Neural cell (in vitro differentiated cells): ENCODE data around the gene SPARCL1. TPM values are rescaled to one million over a fixed set of nuclear protein-coding genes. Genes with fewer than 3 reads are reported as not detected.

Experiments
- H2AFZ ChIP-seq: fragments of 200-600, 300-800 bp; sonication (generic), shearing (Covaris generic); 2 replicates; pipeline ENCODE4 v1.6.0; 2014; ENCODE audit warnings: low read depth, mild to moderate bottlenecking, antibody characterized with exemption, low read length, moderate library complexity
- H3F3A ChIP-seq: fragments of 200-600 bp; shearing (Covaris generic); 2 replicates; pipeline ENCODE4 v1.6.1; 2016; ENCODE audit warnings: mild to moderate bottlenecking, moderate library complexity, mixed read lengths, antibody characterized with exemption, low read length; ENCODE audit not compliant: insufficient read depth, poor library complexity, severe bottlenecking
- H3K27ac ChIP-seq: fragments of 200-600, 300-800 bp; sonication (generic), shearing (Covaris generic); 2 replicates; pipeline ENCODE4 v1.5.1; 2014; ENCODE audit warnings: mild to moderate bottlenecking, low read length, moderate library complexity
- H3K27me3 ChIP-seq: fragments of 300-800, 200-600 bp; sonication (generic), shearing (Covaris generic); 2 replicates; pipeline ENCODE4 v1.6.0; 2014; ENCODE audit warnings: mild to moderate bottlenecking, low read depth, low read length, moderate library complexity; ENCODE audit not compliant: insufficient read depth
- H3K36me3 ChIP-seq: fragments of 300-800, 200-600 bp; sonication (generic), shearing (Covaris generic); 2 replicates; pipeline ENCODE4 v1.5.1; 2014; ENCODE audit warnings: mild to moderate bottlenecking, antibody characterized with exemption, low read length, moderate library complexity; ENCODE audit not compliant: insufficient read depth
- H3K4me2 ChIP-seq: fragments of 300-800, 200-600 bp; sonication (generic), shearing (Covaris generic); 2 replicates; pipeline ENCODE4 v1.6.0; 2014; ENCODE audit warnings: mild to moderate bottlenecking, low read length
- H3K4me3 ChIP-seq: fragments of 300-800, 200-600 bp; sonication (generic), shearing (Covaris generic); 2 replicates; pipeline ENCODE4 v1.5.1; 2014; ENCODE audit warnings: mild to moderate bottlenecking, low read length, moderate library complexity
- H3K79me2 ChIP-seq: fragments of 200-600 bp; shearing (Covaris generic); replicated peaks from 2 replicates; pipeline ENCODE4 v1.6.0; 2014; ENCODE audit warnings: mild to moderate bottlenecking, low read length, moderate library complexity; ENCODE audit not compliant: insufficient read depth
- H3K9ac ChIP-seq: fragments of 300-800, 200-600 bp; sonication (generic), shearing (Covaris generic); 2 replicates; pipeline ENCODE4 v1.6.1; 2016; ENCODE audit warnings: mild to moderate bottlenecking, low read length, mixed read lengths
- H3K9me2 ChIP-seq: fragments of 200-600 bp; shearing (Covaris generic); 2 replicates; pipeline ENCODE4 v1.6.1; 2016; ENCODE audit warnings: mild to moderate bottlenecking, low read length, mixed read lengths; ENCODE audit not compliant: insufficient read depth
- H3K9me3 ChIP-seq: fragments of 200-600, 300-800 bp; sonication (generic), shearing (Covaris generic); 2 replicates; pipeline ENCODE4 v1.6.1; 2016; ENCODE audit warnings: mild to moderate bottlenecking, mixed run types, low read length, moderate library complexity, mixed read lengths
- H4K20me1 ChIP-seq: fragments of 200-600 bp; shearing (Covaris generic); 2 replicates; pipeline ENCODE4 v1.6.1; 2016; ENCODE audit warnings: mild to moderate bottlenecking, mixed run types; ENCODE audit not compliant: insufficient read depth
- CTCF ChIP-seq: fragments of 450-650 bp; IDR thresholded peaks from 2 replicates; pipeline ENCODE4 v1.5.1; 2014; ENCODE audit warnings: antibody characterized with exemption, mild to moderate bottlenecking, moderate library complexity; ENCODE audit not compliant: poor library complexity, severe bottlenecking
- EP300 ChIP-seq: fragments of 450-650 bp; conservative IDR thresholded peaks from 2 replicates; pipeline ENCODE4 v1.6.1; 2014; ENCODE audit warnings: antibody characterized with exemption, mild to moderate bottlenecking, moderate library complexity; ENCODE audit not compliant: poor library complexity, severe bottlenecking
- EZH2 ChIP-seq: fragments of 200-600, 300-800 bp; shearing (Covaris generic), sonication (generic); IDR thresholded peaks from 2 replicates; pipeline ENCODE4 v1.6.1; 2014; ENCODE audit warnings: antibody characterized with exemption, low read length, borderline replicate concordance, mild to moderate bottlenecking; ENCODE audit not compliant: insufficient read depth, poor library complexity, severe bottlenecking
- MXI1 ChIP-seq: fragments of 450-650 bp; conservative IDR thresholded peaks from 2 replicates; pipeline ENCODE4 v1.6.1; 2014; ENCODE audit warnings: antibody characterized with exemption, mild to moderate bottlenecking; ENCODE audit not compliant: poor library complexity, severe bottlenecking
- POLR2AphosphoS5 ChIP-seq: IDR thresholded peaks from 2 replicates; pipeline ENCODE4 v1.6.1; 2012
- RAD21 ChIP-seq: fragments of 450-650 bp; conservative IDR thresholded peaks from 2 replicates; pipeline ENCODE4 v1.6.1; 2014; ENCODE audit warnings: antibody characterized with exemption, mild to moderate bottlenecking, moderate library complexity
- REST ChIP-seq: IDR thresholded peaks from 2 replicates; pipeline ENCODE4 v1.6.1; 2012; ENCODE audit warnings: borderline replicate concordance
- SMC3 ChIP-seq: fragments of 450-650 bp; conservative IDR thresholded peaks from 2 replicates; pipeline ENCODE4 v1.6.1; 2014; ENCODE audit warnings: antibody characterized with exemption, mild to moderate bottlenecking, moderate library complexity; ENCODE audit not compliant: poor library complexity
- TAF1 ChIP-seq: IDR thresholded peaks from 2 replicates; pipeline ENCODE4 v1.6.1; 2012; ENCODE audit warnings: low read depth
- polyA plus RNA-seq: library from polyadenylated mRNA; depleted of rRNA; stranded (reverse); fragments of >200 nt; gene quantifications from 2 replicates; pipeline ENCODE4 v1.2.3, GENCODE V29; 2014

SPARCL1 gene
- polyA plus RNA-seq, 1 donor from 2014 or later, result 0.89 TPM

- Histone ChIP-seq H3K36me3 (no peaks in the 10 kb centered on the region), H3K9ac (no peak overlapping the region), H3K27me3 (no peaks in the 10 kb centered on the region), H3K79me2 (no peaks in the 10 kb centered on the region), H3F3A (no peaks in the 10 kb centered on the region), H3K9me3 (no peaks in the 10 kb centered on the region), H3K9me2 (no peaks in the 10 kb centered on the region), H4K20me1 (no peaks in the 10 kb centered on the region), H3K4me2 (no peak overlapping the region), H3K27ac (no peak overlapping the region), H2AFZ (no peak overlapping the region), H3K4me3 (no peak overlapping the region)
- TF ChIP-seq EP300 (no peak), MXI1 (no peak), RAD21 (no peak), EZH2 (no peak), CTCF (no peak), SMC3 (no peak), TAF1 (no peak), REST (no peak), POLR2AphosphoS5 (no peak)
These were observed 29.6 kb downstream of the SPARCL1 start for GRCh38 chr4:87499403-87500091.

DNA sequence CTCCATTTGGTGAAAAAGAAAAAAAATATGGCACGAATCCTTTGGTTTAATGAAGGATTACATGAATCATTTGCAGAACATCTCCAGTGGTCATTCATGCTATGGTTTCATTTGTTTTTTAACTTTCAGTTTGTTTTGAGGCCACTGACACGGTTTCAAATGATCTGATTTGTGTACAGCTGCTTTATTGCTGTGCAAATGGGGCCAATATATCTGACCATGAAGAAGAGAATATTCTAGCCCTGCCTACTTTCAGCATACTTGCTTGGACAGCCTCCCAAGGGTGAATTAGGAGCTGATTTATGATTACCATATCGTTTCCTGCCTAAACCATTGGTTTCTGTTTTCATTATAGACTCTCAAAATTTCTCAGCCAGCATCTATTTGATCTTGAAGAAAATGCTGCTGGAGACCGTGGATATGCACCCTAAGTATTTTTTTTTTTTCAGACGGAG is 30.7 kb downstream of the SPARCL1 start:
- Histone ChIP-seq H3K79me2 (no peaks in the 10 kb centered on the region), H4K20me1 (no peaks in the 10 kb centered on the region), H3F3A (no peaks in the 10 kb centered on the region), H3K27ac (no peak overlapping the region), H3K9ac (no peak overlapping the region), H3K4me2 (no peak overlapping the region), H3K27me3 (no peaks in the 10 kb centered on the region), H2AFZ (no peak overlapping the region), H3K36me3 (no peaks in the 10 kb centered on the region), H3K4me3 (no peak overlapping the region), H3K9me3 (no peaks in the 10 kb centered on the region), H3K9me2 (no peaks in the 10 kb centered on the region)
- TF ChIP-seq CTCF (no peak), EP300 (no peak), SMC3 (no peak), RAD21 (no peak), REST (no peak), MXI1 (no peak)
